Omental fat pad (tissue), 4 donors: Measurements from ENCODE around the gene ARHGAP27. TPM values are rescaled to one million over a fixed set of nuclear protein-coding genes. Genes with fewer than 3 reads are reported as not detected.

Source experiments
- ATAC-seq: fragments of 150-250 bp; one replicate; pipeline ENCODE4 v1.9.1; 2016; ENCODE audit warnings: mild to moderate bottlenecking, moderate library complexity; ENCODE audit not compliant: low FRiP score
- DNase-seq: peaks from one replicate; pipeline ENCODE4 v3.0.0-alpha.2; 2019; ENCODE audit warnings: low spot score
- total RNA-seq, 4 donors: library from RNA; depleted of rRNA; stranded (reverse); fragments of >200 nt; gene quantifications; one replicate each; pipeline ENCODE4 v1.1.0, GENCODE V29; 2016
- TF ChIP-seq, protein P1 (sequence below), 3 donors: fragments of 450-650 bp; IDR thresholded peaks; one replicate each; pipeline ENCODE4 v1.5.1; 2016 to 2017; ENCODE audit warnings: antibody characterized with exemption in 3 of 3, mild to moderate bottlenecking in 3 of 3, moderate library complexity in 2 of 3

ARHGAP27 gene
- total RNA-seq, 4 donors from 2014 or later, result 13.4 to 52.5 (median 23.7) TPM

DNA sequence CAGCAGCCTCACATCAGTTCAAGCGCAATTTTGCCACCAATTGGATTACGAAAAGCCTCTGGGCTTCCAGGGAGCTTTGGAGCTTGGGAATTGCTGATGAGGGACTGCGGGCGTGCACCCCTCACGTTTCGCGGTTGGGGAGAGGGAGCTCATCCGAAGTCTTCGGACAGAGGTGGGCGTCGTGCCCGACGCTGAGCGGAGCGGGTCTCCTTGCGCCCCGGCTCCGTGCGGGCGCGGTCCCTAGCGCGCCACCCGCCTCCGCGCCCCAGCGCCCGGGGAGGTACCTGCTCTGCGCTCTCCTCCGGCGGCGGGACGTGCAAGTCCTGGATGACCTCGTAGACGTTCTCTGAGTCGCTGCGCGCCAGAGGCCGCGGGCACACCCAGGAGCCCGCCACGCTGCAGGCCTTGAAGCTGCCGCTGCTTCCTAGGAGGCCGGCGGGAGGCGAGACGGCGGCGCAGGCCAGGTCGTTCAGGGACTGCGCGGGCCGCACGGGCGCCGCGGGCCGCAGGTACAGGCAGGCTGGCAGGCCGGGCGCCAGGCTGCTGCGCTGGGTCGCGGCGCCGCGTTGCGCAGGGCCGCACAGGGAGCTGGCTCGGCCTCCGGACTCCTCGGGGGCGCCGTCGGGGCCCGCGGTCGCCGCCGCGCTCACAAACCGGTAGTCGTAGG is 3.2 kb downstream of the ARHGAP27 start:
- DNase-seq, result no peak
- ATAC-seq, result no peak
- TF ChIP-seq, protein P1, sequence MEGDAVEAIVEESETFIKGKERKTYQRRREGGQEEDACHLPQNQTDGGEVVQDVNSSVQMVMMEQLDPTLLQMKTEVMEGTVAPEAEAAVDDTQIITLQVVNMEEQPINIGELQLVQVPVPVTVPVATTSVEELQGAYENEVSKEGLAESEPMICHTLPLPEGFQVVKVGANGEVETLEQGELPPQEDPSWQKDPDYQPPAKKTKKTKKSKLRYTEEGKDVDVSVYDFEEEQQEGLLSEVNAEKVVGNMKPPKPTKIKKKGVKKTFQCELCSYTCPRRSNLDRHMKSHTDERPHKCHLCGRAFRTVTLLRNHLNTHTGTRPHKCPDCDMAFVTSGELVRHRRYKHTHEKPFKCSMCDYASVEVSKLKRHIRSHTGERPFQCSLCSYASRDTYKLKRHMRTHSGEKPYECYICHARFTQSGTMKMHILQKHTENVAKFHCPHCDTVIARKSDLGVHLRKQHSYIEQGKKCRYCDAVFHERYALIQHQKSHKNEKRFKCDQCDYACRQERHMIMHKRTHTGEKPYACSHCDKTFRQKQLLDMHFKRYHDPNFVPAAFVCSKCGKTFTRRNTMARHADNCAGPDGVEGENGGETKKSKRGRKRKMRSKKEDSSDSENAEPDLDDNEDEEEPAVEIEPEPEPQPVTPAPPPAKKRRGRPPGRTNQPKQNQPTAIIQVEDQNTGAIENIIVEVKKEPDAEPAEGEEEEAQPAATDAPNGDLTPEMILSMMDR (IDR thresholded peaks at IDR 0.05), result no peak

- TF ChIP-seq, protein P1 (IDR thresholded peaks at IDR 0.05), result no peak
- DNase-seq, result no peak
Observed at GRCh38 chr17:45428931-45429338, 3.7 kb downstream of the ARHGAP27 start.

GRCh38 chr17:45428050-45428617 is 4.5 kb downstream of the ARHGAP27 start:
- DNase-seq (no peak), ATAC-seq (peak; percentile 42)
- TF ChIP-seq, protein P1 (IDR thresholded peaks at IDR 0.05), result peak in 2 of 3 donors; percentile 75 to 90

More at GRCh38 chr17:45428931-45429338, 3.7 kb downstream of the ARHGAP27 start:
- no peak for ATAC-seq

- ATAC-seq (no peak), DNase-seq (no peak)
- TF ChIP-seq, protein P1 (IDR thresholded peaks at IDR 0.05), result no peak
Observed at GRCh38 chr17:45427181-45427835, 5.4 kb downstream of the ARHGAP27 start.

DNA sequence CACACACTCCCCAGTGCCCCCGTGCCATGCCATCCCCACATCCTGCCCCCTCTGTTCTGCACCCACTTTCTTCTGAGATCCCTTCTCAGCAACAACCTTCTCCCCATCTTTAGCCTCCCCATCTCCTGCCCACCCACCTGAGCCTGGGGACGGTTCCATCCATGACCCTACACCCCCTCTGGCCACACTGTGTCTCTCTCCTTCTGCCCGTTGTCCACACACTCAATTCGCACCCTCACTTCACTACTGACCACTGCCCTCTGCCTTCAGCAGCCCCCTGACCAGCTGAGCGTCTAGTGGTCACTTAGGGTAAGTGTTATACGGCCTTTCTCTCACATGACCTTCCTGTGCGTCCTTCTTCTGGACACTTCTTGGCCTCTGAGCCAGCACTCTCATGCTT is 6.1 kb downstream of the ARHGAP27 start:
- DNase-seq, result no peak
- no peak for ATAC-seq
- TF ChIP-seq, protein P1 (IDR thresholded peaks at IDR 0.05), result no peak

DNA sequence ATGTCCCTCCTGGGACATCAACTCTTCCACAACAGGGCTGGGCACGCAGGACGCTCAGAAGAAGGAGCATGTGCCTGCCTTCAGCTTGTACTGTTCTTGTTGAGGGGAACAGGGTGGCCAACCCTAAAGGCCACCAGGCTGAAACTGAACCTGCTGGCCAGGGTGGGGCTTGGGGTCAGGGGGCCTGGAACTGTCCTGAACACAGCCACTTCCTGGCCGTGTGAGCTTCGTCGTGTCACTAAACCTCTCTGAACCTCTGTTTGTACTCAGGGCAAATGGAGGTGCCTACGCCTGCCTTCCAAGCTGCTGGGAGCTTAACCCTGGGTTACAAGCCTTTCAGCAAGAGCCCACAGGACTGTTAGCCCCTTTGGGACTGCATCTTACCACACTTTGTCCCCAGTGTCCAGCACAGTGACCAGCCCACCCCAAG is 6.7 kb downstream of the ARHGAP27 start:
- ATAC-seq (no peak), DNase-seq (no peak)
- TF ChIP-seq, protein P1 (IDR thresholded peaks at IDR 0.05), result no peak
